Psoas muscle (tissue), 8 donors: Measurements from ENCODE around the gene DLGAP3. TPM values are rescaled to one million over a fixed set of nuclear protein-coding genes. Genes with fewer than 3 reads are reported as not detected.

ENCODE experiments used
- ATAC-seq, 4 donors: fragments of 200-7000 bp; cut with Tn5 transposase; one replicate each; pipeline ENCODE4 v1.9.1; 2020; ENCODE audit warnings: moderate library complexity in 3 of 4, mild to moderate bottlenecking in 2 of 4
- DNase-seq, 2 donors: peaks; one replicate each; pipeline ENCODE4 v3.0.0-alpha.2; 2020
- H3K27ac ChIP-seq: fragments of 200-600 bp; one replicate; pipeline ENCODE4 v1.8.0; 2022
- H3K27me3 ChIP-seq, 3 donors: fragments of 200-600 bp in 1 of 3; one replicate each; pipeline versions ENCODE4 v1.6.1 to v1.8.0; 2013 to 2022; ENCODE audit warnings: low read length in 2 of 3, mild to moderate bottlenecking in 2 of 3, moderate library complexity in 1 of 3; ENCODE audit not compliant: insufficient read depth in 3 of 3
- H3K36me3 ChIP-seq, 2 donors: fragments of 200-600 bp in 1 of 2; one replicate each; pipeline versions ENCODE4 v1.6.1 to v1.8.0; 2013 to 2022; ENCODE audit warnings: low read depth in 1 of 2, mild to moderate bottlenecking in 1 of 2, moderate library complexity in 1 of 2; ENCODE audit not compliant: insufficient read depth in 1 of 2
- H3K4me1 ChIP-seq: fragments of 200-600 bp; one replicate; pipeline ENCODE4 v1.8.0; 2022
- H3K4me3 ChIP-seq: fragments of 200-600 bp; one replicate; pipeline ENCODE4 v1.8.0; 2022; ENCODE audit warnings: mild to moderate bottlenecking
- H3K9me3 ChIP-seq: fragments of 200-600 bp; one replicate; pipeline ENCODE4 v1.8.0; 2022
- CTCF ChIP-seq: fragments of 200-600 bp; IDR thresholded peaks from one replicate; pipeline ENCODE4 v1.8.0; 2022; ENCODE audit warnings: antibody characterized with exemption
- WGBS, 3 donors: extraction: QIAGEN DNeasy Blood & Tissue Kit; methylation state at CpG; one replicate each; pipeline versions ENCODE4 v1.1.6 to v1.1.7; 2013; 5-methylcytosine and 5-hydroxymethylcytosine counted together
- intact Hi-C, 2 donors: fragments of 100-400 bp; cut with DNase I; formaldehyde crosslinking; loops; one replicate each; pipeline versions ENCODE4 v1.11.0 to v1.14.2; 2022
- polyA plus RNA-seq, 3 donors: library from polyadenylated mRNA; stranded (reverse); fragments of 200-250 nt; gene quantifications; one replicate each; pipeline ENCODE4 v1.2.3, GENCODE V29; 2013
- total RNA-seq, 4 donors: library from RNA; stranded (reverse); fragmentation: NEBNext Ultra II Directional in 2 of 4; extraction: Animal tissue kit (Norgen Biotek cat#: 25700) in 2 of 4; gene quantifications; one replicate each; pipeline versions ENCODE4 v1.2.1 to v1.2.4, GENCODE V29; 2021 to 2023
- donor health status: healthy with polysubstance abuse.
- donor health status: DM: no; HTN: no; CAD: no; lungs with moderate emphysema.
- donor health status: Bipolar disorder and iron deficiency.
- donor health status: healthy.
- donor health status: DM: yes; HTN: yes; CAD: no.
- donor health status: DM: no; HTN: no; CAD: no.
- donor health status: DM: no; HTN: no; CAD: no.
- donor health status: DM: yes; HTN: yes; CAD: no.

Gene DLGAP3
- total and polyA plus RNA-seq, 7 donors: 0.01 to 0.44 (median 0.08) TPM; not detected in 1

- 63 to 73% (median 71%) methylated on average over 7 of the region's 7 CpGs for WGBS, 3 donors
- intact Hi-C loops: no loop called here
- Histone ChIP-seq H3K9me3 (no peaks in the 10 kb centered on the region), H3K27me3 (no peaks in the 10 kb centered on the region), H3K4me3 (no peak overlapping the region), H3K36me3 (peaks cover 0 to 18% of the 10 kb centered on the region in 2 donors), H3K27ac (no peak overlapping the region), H3K4me1 (peaks cover 24% of the 10 kb centered on the region)
- DNase-seq: peak in 1 of 2 donors; percentile 39
- no peak for ATAC-seq
- no peak for TF ChIP-seq CTCF
These were observed 82.4 kb downstream of the DLGAP3 start for GRCh38 chr1:34847094-34847493.

GRCh38 chr1:34846265-34846664, 83.2 kb downstream of the DLGAP3 start:
- intact Hi-C loops: no loop called here
- 84 to 90% (median 88%) methylated on average over 2 of the region's 2 CpGs for WGBS, 3 donors
- ATAC-seq (no peak), DNase-seq (peak in 1 of 2 donors; percentile 19)
- peaks cover 0 to 18% of the 10 kb centered on the region in 2 donors for H3K36me3 ChIP-seq
- no peaks in the 10 kb centered on the region for H3K27me3 ChIP-seq
- H3K9me3 ChIP-seq: no peaks in the 10 kb centered on the region
- TF ChIP-seq CTCF: no peak
- H3K4me3 ChIP-seq: no peak overlapping the region
- H3K27ac ChIP-seq: no peak overlapping the region
- H3K4me1 ChIP-seq: peaks cover 23% of the 10 kb centered on the region

- no peak for ATAC-seq
- 80 to 87% (median 86%) methylated on average over 16 of the region's 16 CpGs for WGBS, 3 donors
- Histone ChIP-seq H3K4me3 (no peak overlapping the region), H3K27ac (peak overlapping the region; percentile 23), H3K36me3 (peaks cover 0 to 9% of the 10 kb centered on the region in 2 donors), H3K9me3 (no peaks in the 10 kb centered on the region), H3K4me1 (peaks cover 17% of the 10 kb centered on the region), H3K27me3 (no peaks in the 10 kb centered on the region)
- TF ChIP-seq CTCF: no peak
- intact Hi-C loops: no loop called here
- DNase-seq: no peak
These were observed 84.1 kb downstream of the DLGAP3 start for GRCh38 chr1:34845131-34845901.

- WGBS, 3 donors: 61 to 68% (median 63%) methylated on average over 4 of the region's 4 CpGs
- Histone ChIP-seq H3K4me3 (no peak overlapping the region), H3K9me3 (no peaks in the 10 kb centered on the region), H3K4me1 (peaks cover 17% of the 10 kb centered on the region), H3K27me3 (no peaks in the 10 kb centered on the region), H3K27ac (peak overlapping the region; percentile 58), H3K36me3 (peaks cover 0 to 1% of the 10 kb centered on the region in 2 donors)
- ATAC-seq: no peak
- intact Hi-C loops: no loop called here
- DNase-seq: no peak
- TF ChIP-seq CTCF: no peak
These were observed 85.2 kb downstream of the DLGAP3 start for GRCh38 chr1:34844252-34844634.
